Stimulated activated CD4-positive, alpha-beta T cell treated with anti-CD3 and anti-CD28 coated beads, TNF-alpha, amount 100 ng/mL, for 24 hours (primary cell): ENCODE measurements around the gene MTPN.

Experiments
- DNase-seq, 3 experiments: peaks; one replicate each; pipeline ENCODE4 v3.0.0-alpha.2; 2020; ENCODE audit warnings: low read depth in 3 of 3

The MTPN gene

GRCh38 chr7:135886345-135887132 lies 90.6 kb downstream of the MTPN start:
- no peak for DNase-seq

- DNase-seq: no peak
Observed at GRCh38 chr7:135884495-135885232, 92.5 kb downstream of the MTPN start.

GRCh38 chr7:135879233-135879632 lies 97.9 kb downstream of the MTPN start:
- DNase-seq: no peak

- no peak for DNase-seq
Observed at GRCh38 chr7:135878284-135878683, 98.9 kb downstream of the MTPN start.

GRCh38 chr7:135877805-135878204 lies 99.4 kb downstream of the MTPN start:
- DNase-seq: no peak
